AG04449 (cell line): ENCODE measurements around the gene TUBB4A.
A peak's percentile ranks its signal among the peaks of the same experiment; 100 is the strongest.

Experiments used
- CTCF ChIA-PET: fragments of 350-600 bp; formaldehyde crosslinking; extraction: SDS; loops from one replicate; lab custom pipeline; 2021; ENCODE audit warnings: antibody characterized with exemption; lab: Yijun Ruan, JAX
- POLR2A ChIA-PET: fragments of 400-600, 350-600 bp; formaldehyde crosslinking; extraction: SDS; loops from one replicate; lab custom pipeline; 2020; ENCODE audit warnings: antibody characterized with exemption, inconsistent platforms; lab: Yijun Ruan, JAX
- DNase-seq: peaks from one replicate; pipeline ENCODE4 v3.0.0-alpha.2; 2010; ENCODE audit warnings: low read depth, low spot score
- H3K4me3 ChIP-seq: 2 replicates; pipeline ENCODE4 v1.5.1; 2011; ENCODE audit warnings: low read depth, mild to moderate bottlenecking, control low read depth, low read length
- CTCF ChIP-seq: IDR thresholded peaks from one replicate; pipeline ENCODE4 v1.5.1; 2011; ENCODE audit warnings: mild to moderate bottlenecking, moderate library complexity, low read length, control low read depth, inconsistent platforms; ENCODE audit not compliant: insufficient read depth; ENCODE audit errors: missing control alignments

Gene TUBB4A

GRCh38 chr19:6481541-6482342 lies 20.4 kb downstream of the TUBB4A start, which contains the start of gene DENND1C:
Gene DENND1C, minus strand, starts transcription at chr19:6481787. Its CDS starts 92 bp downstream, at chr19:6481695.
- DNase-seq, result no peak
- no peak within 1 kb of the TSS for H3K4me3 ChIP-seq
- TF ChIP-seq CTCF, result peak; percentile 44

DNA sequence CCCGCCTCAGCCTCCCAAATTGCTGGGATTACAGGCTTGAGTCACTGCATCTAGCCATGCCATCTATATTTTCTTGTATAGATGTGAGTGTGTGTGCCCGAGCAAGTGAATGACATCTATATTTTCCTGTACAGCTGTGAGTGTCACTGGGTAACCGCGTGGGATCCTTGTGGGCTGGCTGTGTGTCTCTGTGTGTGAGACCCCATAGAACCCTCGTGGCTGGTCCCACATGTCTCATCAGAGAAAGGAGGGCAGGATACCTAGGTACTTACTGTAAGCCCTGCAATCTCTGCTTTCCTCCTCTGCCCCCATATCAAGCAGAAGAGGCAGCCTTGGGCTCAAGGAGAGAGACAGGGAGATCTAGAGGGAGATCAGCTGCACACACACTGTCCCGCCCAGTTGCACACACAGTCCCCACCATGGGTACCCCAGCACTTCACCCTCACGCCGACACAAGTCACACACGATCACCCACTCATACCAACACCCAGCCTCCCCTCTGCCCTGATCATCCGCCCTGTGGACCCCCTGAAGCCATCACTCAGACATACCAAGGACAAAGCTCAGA lies 21.2 kb downstream of the TUBB4A start:
- DNase-seq, result no peak
- no peak overlapping the region for H3K4me3 ChIP-seq
- no peak for TF ChIP-seq CTCF
- CTCF ChIA-PET, result interaction anchor here (1.2 to 2.6 kb wide), 3 partner anchors 10 to 383 kb away, joined by 6 to 8 read pairs (median 7); no protein-coding TSS in a partner anchor
- POLR2A ChIA-PET, result no interaction called here

More at GRCh38 chr19:6481541-6482342, 20.4 kb downstream of the TUBB4A start, which contains the start of gene DENND1C:
- CTCF ChIA-PET, result interaction anchor here (0.7 to 2.6 kb wide), 5 partner anchors 10 to 383 kb away, joined by 3 to 8 read pairs (median 6); no protein-coding TSS in a partner anchor
- POLR2A ChIA-PET, result no interaction called here

- POLR2A ChIA-PET, result no interaction called here
- CTCF ChIA-PET, result no interaction called here
- no peak for TF ChIP-seq CTCF
- no peak for DNase-seq
- H3K4me3 ChIP-seq, result no peak overlapping the region
Observed at GRCh38 chr19:6479836-6480398, 22.2 kb downstream of the TUBB4A start.

GRCh38 chr19:6478815-6479214 lies 23.3 kb downstream of the TUBB4A start:
- ChIA-PET CTCF (no interaction called here), POLR2A (interaction anchor here (0.6 kb wide), 1 partner anchor 101 kb away, joined by 3 read pairs; no protein-coding TSS in a partner anchor)
- no peak for TF ChIP-seq CTCF
- no peak for DNase-seq
- H3K4me3 ChIP-seq, result no peak overlapping the region

DNA sequence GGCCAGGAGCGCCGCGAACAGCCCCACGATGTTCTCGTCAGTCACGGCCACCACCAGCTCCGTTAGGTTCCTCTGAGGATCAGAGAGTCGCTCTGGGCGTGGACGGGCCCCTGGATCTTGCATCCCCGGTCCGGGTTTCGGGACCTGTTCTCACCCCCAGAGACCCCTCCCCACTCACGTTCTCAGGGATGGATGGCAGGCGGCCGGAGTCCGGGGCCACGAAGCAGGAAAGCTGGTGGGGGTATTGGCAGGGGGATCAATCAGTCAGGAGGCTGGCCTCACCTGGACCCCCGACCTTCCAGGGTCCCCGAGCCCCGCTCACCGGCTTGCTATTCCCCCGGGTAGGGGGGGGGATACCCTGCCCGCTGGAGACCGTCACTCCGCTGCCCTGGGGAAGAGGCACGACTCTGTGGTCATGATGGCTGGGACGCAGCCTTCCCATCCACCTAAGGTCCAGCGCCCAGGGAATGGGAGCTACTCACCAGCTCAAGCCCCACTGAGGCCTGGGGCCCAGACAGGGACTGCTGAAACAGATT lies 25.1 kb downstream of the TUBB4A start:
- H3K4me3 ChIP-seq, result no peak overlapping the region
- ChIA-PET POLR2A (no interaction called here), CTCF (interaction anchor here (0.8 to 1.0 kb wide), 2 partner anchors 12 to 260 kb away, joined by 3 read pairs; no protein-coding TSS in a partner anchor)
- no peak for DNase-seq
- TF ChIP-seq CTCF, result no peak
